Testis (tissue), 2 donors: Measurements from ENCODE around the gene KCNQ1OT1.

Source experiments
- POLR2A ChIP-seq: fragments of 450-650 bp; IDR thresholded peaks from one replicate; pipeline ENCODE4 v1.6.1; 2017; ENCODE audit warnings: antibody characterized with exemption, mild to moderate bottlenecking, moderate library complexity
- TF ChIP-seq, protein P1 (sequence below), 3 experiments: fragments of 450-650 bp in 2 of 3; fragments of 200-600 bp in 1 of 3; sonication (generic) in 1 of 3; IDR thresholded peaks; one replicate each; pipeline ENCODE4 v1.5.1; 2016 to 2019; ENCODE audit warnings: antibody characterized with exemption in 3 of 3, mild to moderate bottlenecking in 2 of 3, moderate library complexity in 1 of 3

DNA sequence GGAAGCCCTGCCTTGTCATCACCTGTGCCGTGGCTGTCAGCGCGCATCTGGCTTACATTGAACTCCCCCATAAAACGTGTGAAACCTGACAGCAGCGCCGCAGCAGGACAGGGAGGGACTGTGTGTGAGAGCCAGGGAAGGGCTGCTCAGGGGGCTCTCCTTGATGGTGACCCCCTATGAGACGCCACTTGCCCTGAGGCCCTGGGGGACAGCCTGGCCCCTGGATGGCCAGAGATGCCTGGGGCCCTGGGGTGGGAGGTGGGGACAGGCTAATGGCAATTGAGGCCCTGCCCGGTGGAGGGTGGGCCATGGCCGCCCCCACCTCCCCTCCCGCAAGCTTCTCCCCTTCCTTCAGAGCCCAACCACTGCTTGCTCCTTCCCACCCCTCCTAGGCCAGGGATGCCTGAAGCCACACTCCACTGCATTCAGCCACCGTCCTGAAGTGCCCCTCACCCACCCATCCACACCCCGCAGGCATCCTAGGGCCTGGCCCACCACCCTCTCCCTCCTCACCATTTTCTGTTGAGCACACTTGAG lies 35.3 kb upstream of the KCNQ1OT1 start:
- TF ChIP-seq, protein P1, sequence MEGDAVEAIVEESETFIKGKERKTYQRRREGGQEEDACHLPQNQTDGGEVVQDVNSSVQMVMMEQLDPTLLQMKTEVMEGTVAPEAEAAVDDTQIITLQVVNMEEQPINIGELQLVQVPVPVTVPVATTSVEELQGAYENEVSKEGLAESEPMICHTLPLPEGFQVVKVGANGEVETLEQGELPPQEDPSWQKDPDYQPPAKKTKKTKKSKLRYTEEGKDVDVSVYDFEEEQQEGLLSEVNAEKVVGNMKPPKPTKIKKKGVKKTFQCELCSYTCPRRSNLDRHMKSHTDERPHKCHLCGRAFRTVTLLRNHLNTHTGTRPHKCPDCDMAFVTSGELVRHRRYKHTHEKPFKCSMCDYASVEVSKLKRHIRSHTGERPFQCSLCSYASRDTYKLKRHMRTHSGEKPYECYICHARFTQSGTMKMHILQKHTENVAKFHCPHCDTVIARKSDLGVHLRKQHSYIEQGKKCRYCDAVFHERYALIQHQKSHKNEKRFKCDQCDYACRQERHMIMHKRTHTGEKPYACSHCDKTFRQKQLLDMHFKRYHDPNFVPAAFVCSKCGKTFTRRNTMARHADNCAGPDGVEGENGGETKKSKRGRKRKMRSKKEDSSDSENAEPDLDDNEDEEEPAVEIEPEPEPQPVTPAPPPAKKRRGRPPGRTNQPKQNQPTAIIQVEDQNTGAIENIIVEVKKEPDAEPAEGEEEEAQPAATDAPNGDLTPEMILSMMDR (IDR thresholded peaks at IDR 0.05) = no peak
- TF ChIP-seq POLR2A = no peak
